GM10266 (cell line): ENCODE results near the gene THRSP.
"Not testable (repeated sequence)": the region's sequence is repeated elsewhere in the genome, so short reads cannot be mapped to it uniquely, and the experiment has no call there.

Experiments used
- DNase-seq: peaks from one replicate; pipeline ENCODE4 v3.0.0; 2012; ENCODE audit errors: extremely low spot score
- CTCF ChIP-seq: IDR thresholded peaks from 2 replicates; pipeline ENCODE4 v1.5.1; 2012; ENCODE audit warnings: mild to moderate bottlenecking, low read depth; ENCODE audit not compliant: control insufficient read depth, insufficient read depth; ENCODE audit errors: missing control alignments

Gene THRSP

GRCh38 chr11:78069465-78069864, 5.8 kb downstream of the THRSP start:
- no peak for TF ChIP-seq CTCF
- DNase-seq = no peak

GRCh38 chr11:78070621-78071020, 7.0 kb downstream of the THRSP start:
- no peak for TF ChIP-seq CTCF
- no peak for DNase-seq

GRCh38 chr11:78071717-78072116, 8.1 kb downstream of the THRSP start:
- DNase-seq = no peak
- no peak for TF ChIP-seq CTCF

- DNase-seq = no peak
- TF ChIP-seq CTCF = no peak
Measured at GRCh38 chr11:78072455-78072854, 8.8 kb downstream of the THRSP start.

GRCh38 chr11:78074756-78075155, 11.1 kb downstream of the THRSP start:
- no peak for TF ChIP-seq CTCF
- DNase-seq = no peak

- no peak for TF ChIP-seq CTCF
Measured at GRCh38 chr11:78076733-78077403, 13.2 kb downstream of the THRSP start.

GRCh38 chr11:78077592-78077991, 13.9 kb downstream of the THRSP start:
- DNase-seq = not testable (repeated sequence)

More at GRCh38 chr11:78076733-78077403, 13.2 kb downstream of the THRSP start:
- no peak for DNase-seq
